ENCODE data around the gene ZNF674. TPM values are rescaled to one million over a fixed set of nuclear protein-coding genes. Genes with fewer than 3 reads are reported as not detected.

The ZNF674 gene
- total RNA-seq, 4 donors from 2014 or later: 0.65 to 4.3 (median 3.4) TPM

DNA sequence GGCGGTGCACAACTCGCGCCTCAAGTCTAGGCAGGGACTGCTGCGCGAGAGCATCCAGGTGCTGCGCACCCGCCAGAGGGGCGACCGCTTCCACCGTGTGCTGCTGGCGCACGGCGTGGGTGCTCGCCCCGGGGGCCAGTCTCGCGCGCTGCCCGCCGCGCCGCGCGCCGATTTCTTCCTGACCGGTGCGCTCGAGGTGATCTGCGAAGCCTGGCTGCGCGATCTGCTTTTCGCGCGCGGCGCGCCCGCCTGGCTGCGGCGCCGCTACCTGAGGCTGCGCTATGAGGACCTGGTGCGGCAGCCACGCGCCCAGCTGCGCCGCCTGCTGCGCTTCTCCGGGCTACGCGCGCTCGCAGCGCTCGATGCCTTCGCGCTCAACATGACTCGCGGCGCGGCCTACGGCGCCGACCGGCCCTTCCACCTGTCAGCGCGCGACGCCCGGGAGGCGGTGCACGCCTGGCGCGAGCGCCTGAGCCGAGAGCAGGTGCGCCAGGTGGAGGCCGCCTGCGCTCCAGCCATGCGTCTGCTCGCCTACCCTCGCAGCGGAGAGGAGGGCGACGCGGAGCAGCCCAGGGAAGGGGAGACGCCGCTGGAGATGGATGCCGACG lies 29.7 kb upstream of the ZNF674 start:
- no peak for TF ChIP-seq CTCF (IDR thresholded peaks at IDR 0.05; ENCODE audit: low read depth)

DNA sequence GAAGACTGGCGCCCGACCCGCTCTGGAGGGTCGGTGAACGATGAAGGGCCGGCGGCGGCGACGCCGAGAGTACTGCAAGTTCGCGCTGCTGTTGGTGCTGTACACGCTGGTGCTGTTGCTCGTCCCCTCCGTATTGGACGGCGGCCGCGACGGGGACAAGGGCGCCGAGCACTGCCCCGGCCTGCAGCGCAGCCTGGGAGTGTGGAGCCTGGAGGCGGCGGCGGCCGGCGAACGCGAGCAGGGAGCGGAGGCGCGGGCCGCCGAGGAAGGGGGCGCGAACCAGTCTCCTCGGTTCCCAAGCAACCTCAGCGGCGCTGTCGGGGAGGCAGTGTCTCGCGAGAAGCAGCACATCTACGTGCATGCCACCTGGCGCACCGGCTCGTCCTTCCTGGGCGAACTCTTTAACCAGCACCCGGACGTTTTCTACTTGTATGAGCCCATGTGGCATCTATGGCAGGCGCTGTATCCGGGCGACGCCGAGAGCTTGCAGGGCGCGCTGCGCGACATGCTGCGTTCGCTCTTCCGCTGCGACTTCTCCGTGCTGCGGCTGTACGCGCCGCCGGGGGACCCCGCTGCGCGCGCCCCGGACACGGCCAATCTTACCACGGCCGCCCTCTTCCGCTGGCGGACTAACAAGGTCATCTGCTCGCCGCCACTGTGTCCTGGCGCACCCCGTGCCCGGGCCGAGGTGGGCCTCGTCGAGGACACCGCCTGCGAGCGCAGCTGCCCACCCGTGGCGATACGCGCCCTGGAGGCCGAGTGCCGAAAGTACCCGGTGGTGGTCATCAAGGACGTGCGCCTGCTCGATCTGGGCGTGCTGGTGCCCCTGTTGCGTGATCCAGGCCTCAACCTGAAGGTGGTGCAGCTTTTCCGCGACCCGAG lies 28.9 kb upstream of the ZNF674 start:
- TF ChIP-seq CTCF (IDR thresholded peaks at IDR 0.05; ENCODE audit: low read depth): no peak

DNA sequence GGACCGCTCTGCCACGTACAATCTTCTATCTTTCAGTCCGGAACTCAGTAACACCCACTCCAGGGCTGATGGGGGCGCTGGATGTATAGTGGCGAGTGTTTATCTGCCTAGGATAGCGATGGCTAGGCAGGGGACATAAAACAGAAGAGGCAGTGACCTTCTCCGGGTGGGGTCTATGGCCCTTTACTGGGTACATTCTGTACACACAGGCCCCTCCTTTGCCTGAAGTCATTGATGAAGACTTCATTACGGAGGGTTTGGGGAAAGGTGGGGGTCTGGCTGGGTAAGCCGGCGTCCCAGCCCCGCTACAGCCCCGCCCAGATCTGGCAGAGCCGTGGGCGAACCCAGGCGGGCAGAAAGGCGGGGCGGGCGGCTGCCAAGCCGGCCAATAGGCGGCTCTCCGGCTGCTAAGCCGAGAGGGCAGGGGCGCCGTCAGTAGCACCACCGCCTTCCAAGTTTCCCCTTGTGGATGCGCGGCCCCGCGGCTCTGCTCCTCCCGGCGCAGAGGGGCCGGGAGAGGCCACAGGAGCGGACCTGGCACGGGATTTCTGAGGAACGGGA lies 28.2 kb upstream of the ZNF674 start, which contains the start of gene CHST7:
TSS of gene CHST7 (plus strand) at position 435 of the 561 bp plus-strand sequence. CDS start 167 bp downstream, outside the sequence.
- no peak for TF ChIP-seq CTCF (IDR thresholded peaks at IDR 0.05; ENCODE audit: low read depth)

GRCh38 chrX:46572340-46572936 lies 27.2 kb upstream of the ZNF674 start:
- TF ChIP-seq CTCF (IDR thresholded peaks at IDR 0.05; ENCODE audit: low read depth): no peak

DNA sequence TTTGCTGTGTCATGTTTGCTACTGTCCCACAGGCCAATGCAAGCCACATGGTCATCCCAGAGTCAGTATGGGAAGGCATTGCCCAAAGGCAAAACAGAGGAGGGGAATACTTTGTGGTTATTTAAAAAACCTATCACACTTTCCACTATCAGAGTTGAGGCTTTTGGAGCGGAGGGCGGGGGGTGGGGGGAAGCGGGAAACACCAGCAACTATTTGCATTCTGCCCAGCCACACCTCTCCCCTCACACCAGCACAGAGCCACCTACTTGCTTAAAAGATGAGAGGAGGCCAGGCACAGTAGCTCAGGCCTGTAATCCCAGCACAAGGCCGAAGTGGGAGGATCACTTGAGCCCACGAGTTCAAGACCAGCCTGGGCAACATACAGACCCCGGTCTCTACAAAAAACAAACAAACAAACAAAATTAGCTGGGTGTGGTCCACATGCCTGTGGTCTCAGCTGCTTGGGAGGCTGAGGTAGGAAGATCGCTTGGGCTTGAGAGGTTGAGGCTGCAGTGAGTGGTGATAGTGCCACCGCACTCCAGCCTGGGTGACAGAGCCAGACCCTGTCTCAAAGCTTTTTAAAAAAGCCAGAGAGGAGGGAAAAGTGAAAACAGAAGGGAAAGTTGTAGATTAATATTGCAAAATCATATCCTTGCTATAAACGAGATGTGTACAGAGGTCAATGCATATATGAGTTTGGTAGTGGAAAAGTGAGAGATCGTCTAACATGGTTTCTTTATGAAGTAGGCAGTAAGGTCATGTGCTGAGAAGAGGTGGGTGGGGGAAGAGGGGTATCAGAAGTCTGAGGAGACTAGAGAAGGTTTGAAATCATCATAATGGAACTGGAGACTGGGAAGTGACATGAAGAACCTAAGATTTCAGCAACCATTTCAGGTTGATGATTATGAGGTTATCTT lies 26.5 kb upstream of the ZNF674 start:
- TF ChIP-seq CTCF (IDR thresholded peaks at IDR 0.05; ENCODE audit: low read depth): no peak

- no peak for TF ChIP-seq CTCF (IDR thresholded peaks at IDR 0.05; ENCODE audit: low read depth)
Observed at GRCh38 chrX:46569621-46570020, 24.4 kb upstream of the ZNF674 start.
